Activated T-cell treated with anti-CD3 and anti-CD28 coated beads, Interleukin-2, amount 50 U/mL, for 48 hours (primary cell): ENCODE data around the gene ZEB2.
A peak's percentile ranks its signal among the peaks of the same experiment; 100 is the strongest.

ENCODE experiments used
- DNase-seq, 2 experiments: peaks; one replicate each; pipeline ENCODE4 v3.0.0-alpha.2; 2020

ZEB2 gene

GRCh38 chr2:144526831-144527230 is 6.9 kb upstream of the ZEB2 start:
- DNase-seq, result no peak

GRCh38 chr2:144524118-144525009 is 4.4 kb upstream of the ZEB2 start:
- peak in 1 of 2 experiments; percentile 47 for DNase-seq

GRCh38 chr2:144523596-144524117 is 3.7 kb upstream of the ZEB2 start:
- no peak for DNase-seq

GRCh38 chr2:144522897-144523595 is 3.1 kb upstream of the ZEB2 start:
- DNase-seq, result no peak

- DNase-seq, result no peak
Observed at GRCh38 chr2:144522176-144522896, 2.4 kb upstream of the ZEB2 start.

GRCh38 chr2:144521686-144522085 is 1.8 kb upstream of the ZEB2 start:
- DNase-seq, result no peak

GRCh38 chr2:144520756-144521487 is 1.0 kb upstream of the ZEB2 start:
- no peak for DNase-seq

GRCh38 chr2:144519597-144519933 is 354 bp downstream of the ZEB2 start:
- no peak for DNase-seq

- no peak for DNase-seq
Observed at GRCh38 chr2:144518748-144519596, 947 bp downstream of the ZEB2 start.

GRCh38 chr2:144517866-144518747 is 1.8 kb downstream of the ZEB2 start:
- no peak for DNase-seq

- peak; percentile 79 to 80 for DNase-seq
Observed at GRCh38 chr2:144516981-144517865, 2.7 kb downstream of the ZEB2 start.

GRCh38 chr2:144516411-144516980 is 3.4 kb downstream of the ZEB2 start:
- peak in 1 of 2 experiments; percentile 58 for DNase-seq

- peak; percentile 54 to 60 for DNase-seq
Observed at GRCh38 chr2:144515696-144516410, 4.1 kb downstream of the ZEB2 start.

- no peak for DNase-seq
Observed at GRCh38 chr2:144515099-144515695, 4.7 kb downstream of the ZEB2 start.

GRCh38 chr2:144514616-144515091 is 5.3 kb downstream of the ZEB2 start:
- no peak for DNase-seq

- DNase-seq, result no peak
Observed at GRCh38 chr2:144513388-144514101, 6.4 kb downstream of the ZEB2 start.

GRCh38 chr2:144512891-144513351 is 7.0 kb downstream of the ZEB2 start:
- DNase-seq, result no peak
